Measurements from ENCODE around the gene PTGES3L.

- no peak for TF ChIP-seq POLR2AphosphoS5 (IDR thresholded peaks at IDR 0.05; ENCODE audit: low read depth)
- TF ChIP-seq, protein P1, sequence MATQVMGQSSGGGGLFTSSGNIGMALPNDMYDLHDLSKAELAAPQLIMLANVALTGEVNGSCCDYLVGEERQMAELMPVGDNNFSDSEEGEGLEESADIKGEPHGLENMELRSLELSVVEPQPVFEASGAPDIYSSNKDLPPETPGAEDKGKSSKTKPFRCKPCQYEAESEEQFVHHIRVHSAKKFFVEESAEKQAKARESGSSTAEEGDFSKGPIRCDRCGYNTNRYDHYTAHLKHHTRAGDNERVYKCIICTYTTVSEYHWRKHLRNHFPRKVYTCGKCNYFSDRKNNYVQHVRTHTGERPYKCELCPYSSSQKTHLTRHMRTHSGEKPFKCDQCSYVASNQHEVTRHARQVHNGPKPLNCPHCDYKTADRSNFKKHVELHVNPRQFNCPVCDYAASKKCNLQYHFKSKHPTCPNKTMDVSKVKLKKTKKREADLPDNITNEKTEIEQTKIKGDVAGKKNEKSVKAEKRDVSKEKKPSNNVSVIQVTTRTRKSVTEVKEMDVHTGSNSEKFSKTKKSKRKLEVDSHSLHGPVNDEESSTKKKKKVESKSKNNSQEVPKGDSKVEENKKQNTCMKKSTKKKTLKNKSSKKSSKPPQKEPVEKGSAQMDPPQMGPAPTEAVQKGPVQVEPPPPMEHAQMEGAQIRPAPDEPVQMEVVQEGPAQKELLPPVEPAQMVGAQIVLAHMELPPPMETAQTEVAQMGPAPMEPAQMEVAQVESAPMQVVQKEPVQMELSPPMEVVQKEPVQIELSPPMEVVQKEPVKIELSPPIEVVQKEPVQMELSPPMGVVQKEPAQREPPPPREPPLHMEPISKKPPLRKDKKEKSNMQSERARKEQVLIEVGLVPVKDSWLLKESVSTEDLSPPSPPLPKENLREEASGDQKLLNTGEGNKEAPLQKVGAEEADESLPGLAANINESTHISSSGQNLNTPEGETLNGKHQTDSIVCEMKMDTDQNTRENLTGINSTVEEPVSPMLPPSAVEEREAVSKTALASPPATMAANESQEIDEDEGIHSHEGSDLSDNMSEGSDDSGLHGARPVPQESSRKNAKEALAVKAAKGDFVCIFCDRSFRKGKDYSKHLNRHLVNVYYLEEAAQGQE (IDR thresholded peaks at IDR 0.05; ENCODE audit: unreplicated experiment): no peak
These were observed 35.7 kb upstream of the PTGES3L start for GRCh38 chr17:43015579-43015978.
